Thyroid gland (tissue), 4 donors: ENCODE results near the gene SEC31A. TPM values are rescaled to one million over a fixed set of nuclear protein-coding genes. Genes with fewer than 3 reads are reported as not detected.

ENCODE experiments used
- DNase-seq, 2 donors: peaks; one replicate each; pipeline ENCODE4 v3.0.0-alpha.2; 2019
- H3K27ac ChIP-seq, 3 donors: fragments of 200-600 bp; sonication (generic); 1 replicate in 2 of 3; 2 replicates in 1 of 3; pipeline ENCODE4 v1.5.1; 2016 to 2019; ENCODE audit warnings: mild to moderate bottlenecking in 1 of 3, moderate library complexity in 1 of 3
- H3K27me3 ChIP-seq: fragments of 200-600 bp; sonication (generic); one replicate; pipeline ENCODE4 v1.5.1; 2019
- H3K36me3 ChIP-seq, 2 donors: fragments of 200-600 bp; sonication (generic); one replicate each; pipeline ENCODE4 v1.5.1; 2016 to 2019
- H3K4me1 ChIP-seq, 2 donors: fragments of 200-600 bp; sonication (generic); one replicate each; pipeline ENCODE4 v1.5.1; 2017 to 2019
- H3K4me3 ChIP-seq, 3 donors: fragments of 200-600 bp; sonication (generic); replicated peaks in 1 of 3; 1 replicate in 2 of 3; 2 replicates in 1 of 3; pipeline ENCODE4 v1.5.1; 2016; ENCODE audit warnings: mild to moderate bottlenecking in 1 of 3
- H3K9me3 ChIP-seq: fragments of 200-600 bp; sonication (generic); one replicate; pipeline ENCODE4 v1.5.1; 2017
- POLR2A ChIP-seq, 2 donors: fragments of 450-650 bp; IDR thresholded peaks; one replicate each; pipeline ENCODE4 v1.6.1; 2017; ENCODE audit warnings: antibody characterized with exemption in 2 of 2, mild to moderate bottlenecking in 2 of 2, moderate library complexity in 1 of 2
- WGBS, 2 donors: methylation state at CpG; one replicate each; pipeline ENCODE4 v1.1.5; 2017; 5-methylcytosine and 5-hydroxymethylcytosine counted together
- intact Hi-C: fragments of 100-400 bp; cut with DNase I; formaldehyde crosslinking; loops from one replicate; pipeline ENCODE4 v1.15.1; 2023
- total RNA-seq, 4 donors: library from RNA; depleted of rRNA; stranded (reverse); fragments of >200 nt; gene quantifications; one replicate each; pipeline ENCODE4 v1.2.3, GENCODE V29; 2016
- TF ChIP-seq, protein P1 (sequence below), 6 experiments: fragments of 200-600 bp in 3 of 6; fragments of 450-650 bp in 3 of 6; sonication (generic) in 3 of 6; IDR thresholded peaks; one replicate each; pipeline ENCODE4 v1.5.1; 2016 to 2019; ENCODE audit warnings: antibody characterized with exemption in 6 of 6, mild to moderate bottlenecking in 2 of 6, inconsistent platforms in 1 of 6, moderate library complexity in 1 of 6

Gene SEC31A
- total RNA-seq, 4 donors from 2014 or later = 263 to 367 (median 292) TPM

DNA sequence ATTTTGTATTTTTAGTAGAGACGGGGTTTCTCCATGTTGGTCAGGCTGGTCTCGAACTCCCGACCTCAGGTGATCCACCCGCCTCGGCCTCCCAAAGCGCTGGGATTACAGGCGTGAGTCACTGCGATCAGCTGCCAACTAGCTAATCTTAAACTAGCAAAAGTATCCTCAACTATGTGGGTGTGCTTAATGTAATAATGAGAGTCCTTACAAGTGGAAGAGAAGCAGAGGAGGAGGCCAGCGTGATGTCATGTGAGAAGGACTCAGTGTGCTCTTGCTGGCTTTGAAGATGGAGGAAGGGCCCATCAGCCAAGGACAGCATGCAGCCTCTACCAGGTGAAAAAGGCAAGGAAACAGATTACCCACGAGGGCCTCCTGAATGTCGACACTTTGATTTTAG lies 111.9 kb downstream of the SEC31A start:
- H3K27me3 ChIP-seq = no peaks in the 10 kb centered on the region
- H3K4me3 ChIP-seq = no peak overlapping the region
- no peaks in the 10 kb centered on the region for H3K9me3 ChIP-seq
- intact Hi-C loops = no loop called here
- H3K36me3 ChIP-seq = no peaks in the 10 kb centered on the region
- 84 to 88% methylated on average over 11 of the region's 11 CpGs for WGBS, 2 donors
- TF ChIP-seq, protein P1, sequence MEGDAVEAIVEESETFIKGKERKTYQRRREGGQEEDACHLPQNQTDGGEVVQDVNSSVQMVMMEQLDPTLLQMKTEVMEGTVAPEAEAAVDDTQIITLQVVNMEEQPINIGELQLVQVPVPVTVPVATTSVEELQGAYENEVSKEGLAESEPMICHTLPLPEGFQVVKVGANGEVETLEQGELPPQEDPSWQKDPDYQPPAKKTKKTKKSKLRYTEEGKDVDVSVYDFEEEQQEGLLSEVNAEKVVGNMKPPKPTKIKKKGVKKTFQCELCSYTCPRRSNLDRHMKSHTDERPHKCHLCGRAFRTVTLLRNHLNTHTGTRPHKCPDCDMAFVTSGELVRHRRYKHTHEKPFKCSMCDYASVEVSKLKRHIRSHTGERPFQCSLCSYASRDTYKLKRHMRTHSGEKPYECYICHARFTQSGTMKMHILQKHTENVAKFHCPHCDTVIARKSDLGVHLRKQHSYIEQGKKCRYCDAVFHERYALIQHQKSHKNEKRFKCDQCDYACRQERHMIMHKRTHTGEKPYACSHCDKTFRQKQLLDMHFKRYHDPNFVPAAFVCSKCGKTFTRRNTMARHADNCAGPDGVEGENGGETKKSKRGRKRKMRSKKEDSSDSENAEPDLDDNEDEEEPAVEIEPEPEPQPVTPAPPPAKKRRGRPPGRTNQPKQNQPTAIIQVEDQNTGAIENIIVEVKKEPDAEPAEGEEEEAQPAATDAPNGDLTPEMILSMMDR (IDR thresholded peaks at IDR 0.05) = no peak
- no peak for TF ChIP-seq POLR2A (IDR thresholded peaks at IDR 0.05)
- peak overlapping the region in 1 of 3 donors; percentile 85 for H3K27ac ChIP-seq
- DNase-seq = no peak
- peaks cover 23 to 54% of the 10 kb centered on the region in 2 donors for H3K4me1 ChIP-seq

DNA sequence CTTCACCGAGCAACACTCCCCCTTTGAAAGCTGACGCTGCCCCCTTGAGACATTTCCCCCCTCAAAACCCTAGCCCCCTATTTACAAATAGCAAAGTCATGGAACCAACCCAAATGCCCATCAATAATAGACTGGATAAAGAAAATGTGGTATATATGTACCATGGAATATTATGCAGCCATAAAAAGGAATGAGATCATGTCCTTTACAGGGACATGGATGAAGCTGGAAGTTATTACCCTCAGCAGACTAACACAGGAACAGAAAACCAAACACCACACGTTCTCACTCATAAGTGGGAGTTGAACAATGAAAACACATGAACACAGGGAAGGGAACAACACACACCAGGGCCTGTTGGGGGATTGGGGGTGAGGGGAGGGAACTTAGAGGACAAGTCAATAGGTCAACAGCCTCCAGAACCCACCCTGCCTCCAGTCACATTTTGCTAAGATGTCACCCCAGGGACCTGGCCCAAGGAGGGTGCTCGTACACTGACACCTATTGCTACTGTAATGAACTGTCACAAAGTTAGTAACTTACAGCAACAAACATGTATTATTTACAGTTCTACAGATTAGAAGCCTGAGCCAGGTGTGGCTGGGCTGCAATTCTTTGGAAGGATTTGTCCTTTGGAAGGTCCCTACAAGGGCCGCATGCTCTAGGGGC lies 113.0 kb downstream of the SEC31A start:
- Histone ChIP-seq H3K36me3 (no peaks in the 10 kb centered on the region), H3K4me3 (no peak overlapping the region), H3K4me1 (peaks cover 23 to 52% of the 10 kb centered on the region in 2 donors), H3K27me3 (no peaks in the 10 kb centered on the region), H3K9me3 (no peaks in the 10 kb centered on the region), H3K27ac (peak overlapping the region in 2 of 3 donors; percentile 39 to 53)
- no peak for DNase-seq
- no peak for TF ChIP-seq POLR2A (IDR thresholded peaks at IDR 0.05)
- WGBS, 2 donors = 85 to 93% methylated on average over 4 to 5 of the region's 5 CpGs
- intact Hi-C loops = no loop called here

DNA sequence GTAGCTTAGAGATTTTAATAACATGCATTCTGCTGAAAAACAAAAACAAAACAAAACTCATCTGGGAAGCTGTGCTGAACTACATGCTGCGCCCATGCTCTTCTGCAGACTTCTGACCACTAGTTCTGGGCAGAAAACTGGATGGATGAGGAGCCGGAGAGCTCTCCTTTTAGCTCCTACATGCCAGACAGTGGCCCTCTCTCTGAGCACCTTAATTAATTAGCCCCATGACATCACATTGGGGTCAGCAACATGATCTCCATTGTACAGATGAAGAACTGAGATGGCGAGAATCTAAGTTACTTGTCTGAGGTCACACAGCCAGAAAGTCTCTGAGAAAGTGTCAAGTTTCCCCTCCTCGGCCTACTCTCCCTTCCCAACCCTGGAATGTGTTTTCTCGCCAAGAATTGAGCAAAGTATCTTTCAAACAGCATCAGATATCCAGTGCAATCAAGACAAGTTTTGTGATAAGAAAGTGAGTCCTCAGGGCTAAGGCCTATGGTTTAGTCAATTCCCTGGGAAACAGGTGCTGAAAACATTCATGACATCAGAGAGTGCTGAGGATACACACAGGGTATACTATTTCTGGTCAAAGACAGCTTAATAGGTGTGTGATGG lies 113.9 kb downstream of the SEC31A start:
- H3K4me3 ChIP-seq = no peak overlapping the region
- H3K4me1 ChIP-seq = peaks cover 23 to 43% of the 10 kb centered on the region in 2 donors
- WGBS, 2 donors = 60 to 62% methylated on average over 5 of the region's 5 CpGs
- no peaks in the 10 kb centered on the region for H3K27me3 ChIP-seq
- TF ChIP-seq, protein P1 (IDR thresholded peaks at IDR 0.05) = no peak
- TF ChIP-seq POLR2A (IDR thresholded peaks at IDR 0.05) = no peak
- H3K27ac ChIP-seq = peak overlapping the region; percentile 4 to 53 (median 39)
- H3K36me3 ChIP-seq = no peaks in the 10 kb centered on the region
- DNase-seq = no peak
- no peaks in the 10 kb centered on the region for H3K9me3 ChIP-seq
- intact Hi-C loops = no loop called here

DNA sequence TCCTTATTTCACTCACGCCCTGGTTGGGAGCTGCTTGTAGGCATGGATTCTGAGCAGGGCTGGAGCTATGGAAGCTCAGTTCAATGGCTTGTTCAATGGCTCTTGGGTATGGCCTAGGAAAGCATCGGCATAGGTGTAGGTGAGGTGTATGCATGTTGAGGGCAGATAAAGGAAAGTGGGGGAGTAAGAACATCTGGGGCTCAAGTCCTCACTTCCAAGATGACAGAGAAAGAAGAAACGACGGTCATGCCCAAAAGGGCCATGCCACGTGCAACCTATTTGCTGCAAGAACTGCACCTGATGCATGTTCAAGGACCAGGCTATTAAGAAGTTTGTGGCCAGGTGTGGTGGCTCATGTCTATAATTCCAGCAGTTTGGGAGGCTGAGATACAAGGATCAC lies 115.7 kb downstream of the SEC31A start:
- peaks cover 13 to 28% of the 10 kb centered on the region in 2 donors for H3K4me1 ChIP-seq
- intact Hi-C loops = no loop called here
- no peak for TF ChIP-seq POLR2A (IDR thresholded peaks at IDR 0.05)
- TF ChIP-seq, protein P1 (IDR thresholded peaks at IDR 0.05) = no peak
- no peaks in the 10 kb centered on the region for H3K9me3 ChIP-seq
- no peaks in the 10 kb centered on the region for H3K27me3 ChIP-seq
- H3K27ac ChIP-seq = peak overlapping the region; percentile 44 to 62 (median 55)
- H3K36me3 ChIP-seq = no peaks in the 10 kb centered on the region
- no peak overlapping the region for H3K4me3 ChIP-seq
- 75 to 91% methylated on average over 5 of the region's 5 CpGs for WGBS, 2 donors
- DNase-seq = no peak

DNA sequence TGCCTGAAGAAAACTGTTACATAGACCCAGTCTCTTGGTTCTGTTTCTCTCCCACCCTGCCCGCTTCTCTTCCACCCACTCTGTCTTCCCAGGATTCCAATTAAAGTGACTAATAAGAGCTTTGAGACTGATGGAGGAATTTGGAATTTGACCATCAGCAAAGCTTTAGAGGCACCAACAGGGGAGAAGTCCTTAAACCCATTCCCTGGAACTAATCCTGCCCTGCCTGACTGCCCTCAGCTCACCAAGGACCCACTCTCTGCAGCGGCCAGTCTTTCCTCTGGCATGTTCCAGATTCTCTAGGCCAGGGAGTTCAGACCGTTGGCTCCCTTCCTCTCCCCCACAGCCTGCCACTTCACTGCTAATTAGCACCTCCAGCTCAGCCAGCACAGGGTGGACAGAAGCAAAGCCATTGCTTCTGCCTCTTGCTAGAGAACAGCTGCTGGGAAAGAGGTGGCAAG lies 116.2 kb downstream of the SEC31A start:
- H3K27ac ChIP-seq = peak overlapping the region; percentile 44 to 62 (median 55)
- WGBS, 2 donors = 19 to 39% methylated on average over 3 of the region's 3 CpGs
- intact Hi-C loops = no loop called here

More for the DNA sequence above, 116.2 kb downstream of the SEC31A start:
- H3K9me3 ChIP-seq = no peaks in the 10 kb centered on the region
- H3K4me3 ChIP-seq = no peak overlapping the region
- no peaks in the 10 kb centered on the region for H3K27me3 ChIP-seq
- no peak for TF ChIP-seq POLR2A (IDR thresholded peaks at IDR 0.05)
- TF ChIP-seq, protein P1 (IDR thresholded peaks at IDR 0.05) = no peak
- peaks cover 11 to 24% of the 10 kb centered on the region in 2 donors for H3K4me1 ChIP-seq
- no peaks in the 10 kb centered on the region for H3K36me3 ChIP-seq
- DNase-seq = peak; percentile 71 to 72
